Inflammatory macrophage treated with lipopolysaccharide for 4 hours (primary cell): ENCODE results near the gene RBM10.
"Not testable (repeated sequence)": the region's sequence is repeated elsewhere in the genome, so short reads cannot be mapped to it uniquely, and the experiment has no call there.

ENCODE experiments used
- DNase-seq: peaks from one replicate; pipeline ENCODE4 v3.0.0-alpha.2; 2020

The RBM10 gene

DNA sequence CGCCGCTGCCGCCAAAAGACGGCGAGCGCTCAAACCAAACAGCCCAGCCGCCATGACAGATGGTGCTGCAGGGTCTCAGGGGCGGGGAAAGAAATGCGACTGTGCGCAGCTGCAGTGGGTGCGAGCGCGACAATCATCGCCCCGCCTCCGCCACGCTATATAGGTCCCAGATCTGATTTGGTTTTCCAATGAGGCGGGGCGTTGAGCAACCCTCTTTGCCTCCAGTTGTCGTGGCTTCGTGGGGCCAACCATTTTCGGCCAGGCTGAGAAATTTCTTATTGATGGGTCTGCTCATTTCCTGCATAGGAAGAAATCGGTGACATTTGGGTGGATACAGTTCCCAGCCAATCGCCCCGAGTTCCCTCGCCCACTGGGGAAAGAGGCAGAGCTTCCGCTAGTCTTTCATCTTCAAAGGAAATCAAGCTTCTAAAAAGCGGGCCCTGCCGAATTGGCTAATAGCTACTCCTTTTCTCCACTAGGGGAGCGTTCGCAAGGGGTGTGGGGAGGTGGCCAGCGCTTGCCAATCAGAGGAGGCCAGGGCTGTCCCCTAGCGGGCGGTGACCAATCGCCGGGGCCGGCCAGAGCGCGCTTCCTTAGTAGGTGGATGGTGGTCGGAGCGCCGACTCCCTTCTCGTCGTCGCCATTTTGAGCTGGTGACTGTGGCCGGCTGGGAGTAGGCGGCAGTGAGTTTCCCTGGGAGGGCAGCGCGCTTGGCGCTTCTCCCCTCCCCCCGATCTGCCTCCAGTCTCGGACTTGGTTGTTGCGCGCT is at the start of gene RBM10, which contains the start of gene NDUFB11:
TSS of gene RBM10 (plus strand) at position 596 of the 769 bp plus-strand sequence. CDS start 2,261 bp downstream, outside the sequence.
TSS of gene NDUFB11 (minus strand) at position 77 of the 769 bp plus-strand sequence. CDS start at position 54, 23 bp downstream.
- DNase-seq = peak; percentile 93

DNA sequence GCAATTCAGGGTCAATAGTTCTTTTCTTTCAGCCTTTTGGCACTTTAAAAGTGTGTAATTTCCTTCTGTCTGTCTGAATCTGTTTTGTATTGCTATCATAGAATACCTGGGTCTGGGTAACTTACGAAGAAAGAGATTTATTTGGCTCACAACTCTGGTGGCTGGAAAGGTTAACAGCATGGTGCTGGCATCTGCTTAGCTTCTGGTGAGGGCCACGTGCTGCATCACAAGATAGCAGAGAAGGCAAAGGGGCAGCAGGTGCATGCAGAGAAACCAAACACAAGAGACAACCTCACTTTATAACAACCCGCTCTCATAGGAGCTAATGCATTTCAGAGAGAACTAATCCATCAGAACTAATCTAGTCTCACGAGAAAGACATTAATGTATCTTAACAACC is 48.0 kb upstream of the RBM10 start:
- no peak for DNase-seq

DNA sequence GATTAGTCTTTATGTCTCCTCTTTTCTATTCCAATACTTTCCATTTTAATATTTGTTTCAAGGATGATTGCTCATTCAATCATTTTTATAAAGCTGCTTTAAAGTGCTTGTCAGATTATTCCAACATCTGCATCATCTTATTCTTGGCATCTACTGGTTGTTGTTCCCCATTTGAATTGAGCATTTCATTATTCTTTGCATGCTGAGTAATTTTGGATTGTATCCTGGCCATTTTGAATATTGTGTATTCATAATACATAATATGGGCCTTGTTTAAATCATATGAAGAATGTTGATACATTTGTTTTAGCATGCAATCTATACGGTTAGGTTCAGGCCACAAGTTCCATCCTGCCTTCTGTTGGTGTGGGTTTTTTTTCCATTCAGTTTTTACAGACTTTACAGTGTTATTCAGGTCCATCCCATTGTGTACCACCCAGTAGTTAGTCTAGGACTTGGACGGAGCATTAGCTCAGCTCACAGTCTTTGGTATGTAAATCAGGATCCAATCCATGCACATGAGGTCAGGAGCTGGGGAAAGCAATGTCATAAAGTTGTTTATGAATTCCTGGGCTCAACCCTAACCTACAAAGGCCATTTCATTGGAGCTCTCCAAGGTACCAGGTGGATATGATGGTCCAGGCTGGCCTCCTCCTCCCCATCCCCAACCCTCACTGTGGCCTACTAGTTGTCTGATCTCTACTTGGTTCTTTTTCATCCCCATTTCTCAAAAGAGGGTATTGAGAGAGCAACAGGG is 46.5 kb upstream of the RBM10 start:
- DNase-seq = no peak

GRCh38 chrX:47101206-47101605 is 43.8 kb upstream of the RBM10 start:
- no peak for DNase-seq

GRCh38 chrX:47110936-47111615 is 33.9 kb upstream of the RBM10 start:
- DNase-seq = not testable (repeated sequence)

- no peak for DNase-seq
These were observed 32.6 kb upstream of the RBM10 start for GRCh38 chrX:47112316-47112954.

GRCh38 chrX:47116551-47117110 is 28.4 kb upstream of the RBM10 start:
- not testable (repeated sequence) for DNase-seq

GRCh38 chrX:47124466-47124865 is 20.6 kb upstream of the RBM10 start:
- DNase-seq = not testable (repeated sequence)

DNA sequence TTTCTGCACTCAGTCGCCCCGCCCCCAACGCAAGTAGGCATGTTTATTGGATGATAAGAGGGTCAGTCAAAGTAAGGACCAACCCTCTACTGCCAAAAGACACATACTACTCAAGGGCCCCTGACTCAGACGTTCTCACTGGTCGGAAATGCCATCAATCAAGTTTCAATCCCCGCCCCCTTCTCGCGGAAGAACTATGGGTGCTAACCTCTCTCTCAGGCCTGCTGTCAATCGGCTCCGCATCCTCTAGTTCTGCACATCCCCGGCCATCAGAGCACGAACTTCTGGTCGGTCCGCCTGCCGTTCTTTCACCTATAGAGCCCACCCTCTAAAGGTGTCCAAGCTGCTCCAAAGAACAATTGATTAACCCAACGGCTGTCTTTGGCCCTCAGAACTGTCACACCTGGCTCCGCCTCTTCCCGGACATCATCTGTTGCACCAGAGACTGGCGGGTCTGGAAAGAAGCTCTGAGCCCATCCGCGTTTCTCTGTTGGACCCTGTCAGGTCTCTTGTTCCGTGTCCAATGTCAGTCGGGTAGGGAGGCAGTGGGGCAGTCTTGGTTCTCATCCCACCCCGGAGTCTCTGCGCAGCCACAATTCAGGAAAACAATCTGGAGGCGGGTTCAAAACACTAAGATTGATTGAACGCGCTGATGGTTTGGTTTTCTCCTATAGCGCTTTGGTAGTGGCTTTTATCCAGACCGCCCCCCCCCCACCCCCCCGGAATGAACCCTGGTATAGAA is 15.7 kb upstream of the RBM10 start:
- DNase-seq = peak; percentile 89

- DNase-seq = peak; percentile 2
These were observed 15.1 kb upstream of the RBM10 start for GRCh38 chrX:47129899-47130358.

DNA sequence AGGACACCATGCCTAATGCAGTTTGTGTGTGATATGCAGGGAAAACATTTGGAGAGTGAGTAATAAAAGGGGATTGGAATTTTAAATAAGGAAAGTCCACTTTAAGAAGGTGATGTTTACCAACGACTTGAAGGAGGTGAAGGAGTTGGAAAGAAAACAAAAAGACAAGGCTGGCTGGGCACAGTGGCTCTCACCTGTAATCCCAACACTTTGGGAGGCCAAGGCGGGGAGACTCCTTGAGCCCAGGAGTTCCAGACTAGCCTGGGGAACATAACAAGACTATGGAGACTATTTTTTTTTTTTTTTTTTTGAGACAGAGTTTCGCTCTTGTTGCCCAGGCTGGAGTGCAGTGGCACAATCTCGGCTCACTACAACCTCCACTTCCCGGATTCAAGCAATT is 11.5 kb upstream of the RBM10 start:
- DNase-seq = no peak

DNA sequence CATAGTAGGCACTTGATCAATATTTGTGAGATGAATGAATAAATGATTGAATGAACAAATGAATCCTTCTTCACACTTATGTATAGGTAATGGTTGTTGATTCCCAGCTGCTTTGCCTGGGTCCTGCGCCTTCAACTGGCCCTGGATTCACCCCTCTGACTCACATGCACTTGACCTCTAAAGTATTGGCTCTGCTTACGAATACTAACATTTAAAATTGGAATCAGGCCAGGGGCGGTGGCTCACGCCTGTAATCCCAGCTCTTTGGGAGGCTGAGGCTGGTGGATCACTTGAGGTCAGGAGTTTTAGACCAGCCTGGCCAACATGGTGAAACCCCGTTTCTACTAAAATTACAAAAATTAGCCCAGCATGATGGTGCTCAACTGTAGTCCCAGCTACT is 9.4 kb upstream of the RBM10 start:
- DNase-seq = not testable (repeated sequence)

- no peak for DNase-seq
These were observed 6.8 kb upstream of the RBM10 start for GRCh38 chrX:47138171-47138570.

DNA sequence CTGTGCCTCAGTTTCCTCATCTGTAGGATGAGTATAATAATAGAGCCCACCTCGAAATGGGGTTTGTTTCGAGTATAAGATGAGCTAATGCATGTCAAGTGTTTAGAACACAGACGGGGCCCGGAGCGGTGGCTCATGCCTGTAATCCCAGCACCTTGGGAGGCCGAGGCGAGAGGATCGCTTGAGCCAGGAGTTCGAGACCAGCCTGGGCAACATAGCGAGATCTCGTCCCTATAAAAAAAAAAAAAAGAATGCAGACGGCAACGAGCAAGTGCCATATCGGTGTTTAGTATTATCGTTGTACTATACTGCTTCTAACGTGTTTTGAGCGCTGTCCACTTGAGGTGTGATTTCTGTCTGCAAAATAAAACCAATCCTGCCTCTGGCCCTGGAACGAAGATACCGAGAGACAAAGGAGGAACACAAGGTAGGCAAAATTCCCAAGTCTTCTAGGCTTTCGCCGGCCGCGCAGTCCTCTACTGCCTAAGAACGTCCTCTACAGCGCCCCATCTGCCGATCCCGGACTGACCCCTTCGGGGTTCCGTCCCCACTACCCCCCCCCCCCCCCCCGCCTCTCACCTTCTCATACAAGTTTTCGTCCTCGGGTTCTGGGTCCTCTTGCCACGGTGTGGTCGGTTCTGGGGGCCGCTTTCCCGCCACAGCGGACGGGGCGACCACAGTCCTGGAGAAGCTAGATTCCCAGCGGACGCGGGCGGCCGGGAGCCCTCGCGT is 961 bp upstream of the RBM10 start:
- DNase-seq = peak; percentile 12

GRCh38 chrX:47145395-47146120 is 537 bp downstream of the RBM10 start:
- DNase-seq = no peak

DNA sequence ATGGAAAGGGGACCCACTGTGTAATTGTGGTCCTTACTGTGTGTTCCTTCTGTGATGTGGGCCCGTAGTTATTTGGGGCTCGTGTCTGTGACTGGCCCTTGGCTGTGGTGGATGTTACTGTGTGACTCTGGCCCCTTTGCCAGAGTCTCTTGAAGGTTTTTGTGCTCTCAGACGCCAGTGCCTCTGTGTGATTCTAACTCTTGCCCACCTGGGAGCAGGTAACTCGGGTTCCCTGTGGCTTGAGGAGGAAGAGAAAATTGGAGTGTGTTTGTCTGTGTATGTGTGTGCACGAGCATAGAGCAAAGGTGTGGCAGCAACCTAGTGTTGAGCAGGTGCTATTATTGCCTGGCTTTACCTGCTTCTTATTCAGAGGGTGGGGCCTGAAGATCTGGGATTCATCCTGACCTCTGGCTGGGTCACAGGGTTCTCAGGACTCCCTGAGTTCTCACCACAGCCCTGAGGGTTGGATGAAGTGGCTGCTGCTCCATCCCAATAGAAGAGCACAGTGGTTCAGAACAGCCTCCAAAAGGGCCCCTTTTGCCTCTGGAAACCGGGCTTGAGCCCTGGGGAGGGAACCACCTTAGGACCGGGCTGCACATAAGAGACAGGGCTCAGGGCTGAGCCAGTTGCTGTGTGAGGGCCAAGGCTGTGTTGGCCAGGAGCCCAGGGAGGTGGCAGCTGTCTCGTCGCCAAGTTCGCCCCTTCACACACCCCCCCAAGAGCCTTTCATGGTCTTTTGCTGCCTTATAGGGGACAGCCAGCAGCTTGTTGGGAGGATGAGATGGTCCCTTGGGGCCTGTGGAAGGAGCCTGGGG is 1.3 kb downstream of the RBM10 start:
- DNase-seq = no peak

DNA sequence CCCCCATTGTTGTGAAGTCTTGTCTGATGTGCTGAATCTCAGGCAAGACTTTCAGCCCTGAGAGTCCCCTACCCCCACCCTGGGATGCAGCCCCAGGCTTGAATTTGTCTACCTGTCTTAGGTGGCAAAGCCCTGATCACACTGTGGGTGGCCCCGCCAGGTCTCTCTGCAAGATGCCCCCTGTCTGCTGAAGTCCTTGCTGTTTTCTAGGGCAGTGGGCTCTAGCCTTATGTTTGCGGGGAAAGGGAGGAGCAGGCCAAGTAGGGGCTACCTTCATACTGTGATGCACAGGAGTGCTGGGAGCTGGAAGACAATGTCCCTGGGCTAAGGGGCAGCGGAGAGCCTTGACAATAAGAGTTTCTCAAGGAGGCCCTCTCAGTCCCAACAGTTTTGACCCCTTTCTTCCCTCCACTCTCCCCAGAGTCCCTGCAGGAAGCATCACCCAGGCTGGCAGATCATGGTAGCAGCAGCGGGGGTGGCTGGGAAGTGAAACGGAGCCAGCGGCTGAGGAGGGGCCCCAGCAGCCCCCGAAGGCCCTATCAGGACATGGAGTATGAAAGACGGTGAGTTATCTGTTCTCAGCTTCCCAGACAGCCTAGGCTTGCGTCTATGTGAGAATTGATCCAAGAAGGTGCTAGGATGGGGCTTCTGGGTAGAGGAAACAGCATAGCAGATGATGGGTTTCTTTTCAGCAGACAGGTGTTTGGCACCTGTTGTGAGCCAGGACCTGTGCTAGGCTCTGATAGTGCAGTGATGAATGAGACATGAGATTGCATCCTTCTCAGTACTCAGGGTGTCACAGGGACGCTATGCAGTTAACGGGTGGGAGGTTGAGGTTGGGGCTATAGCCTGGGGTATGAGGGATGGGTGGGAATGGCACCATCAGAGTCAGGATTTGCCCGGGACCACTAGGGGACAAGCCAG is 2.2 kb downstream of the RBM10 start:
- no peak for DNase-seq

GRCh38 chrX:47148946-47149345 is 3.9 kb downstream of the RBM10 start:
- no peak for DNase-seq
